LNCaP clone FGC (cell line): ENCODE measurements around the gene ASB7.
A peak's percentile ranks its signal among the peaks of the same experiment; 100 is the strongest.

Experiments used
- DNase-seq: peaks from one replicate; pipeline ENCODE4 v3.0.0-alpha.2; 2011; ENCODE audit warnings: low read depth
- H3K4me3 ChIP-seq: 2 replicates; pipeline ENCODE4 v1.5.1; 2011; ENCODE audit warnings: mild to moderate bottlenecking, low read depth, low read length, control low read depth
- CTCF ChIP-seq: IDR thresholded peaks from 2 replicates; pipeline ENCODE4 v1.5.1; 2012; ENCODE audit warnings: mild to moderate bottlenecking; ENCODE audit not compliant: control insufficient read depth, insufficient read depth; ENCODE audit errors: extremely low read depth

ASB7 gene

GRCh38 chr15:100596792-100597191 lies 5.6 kb upstream of the ASB7 start:
- H3K4me3 ChIP-seq, result no peak overlapping the region
- DNase-seq, result no peak
- no peak for TF ChIP-seq CTCF

GRCh38 chr15:100597862-100598261 lies 4.5 kb upstream of the ASB7 start:
- DNase-seq, result no peak
- H3K4me3 ChIP-seq, result no peak overlapping the region

GRCh38 chr15:100598655-100599054 lies 3.7 kb upstream of the ASB7 start:
- TF ChIP-seq CTCF, result no peak
- no peak for DNase-seq
- H3K4me3 ChIP-seq, result no peak overlapping the region

More at GRCh38 chr15:100597862-100598261, 4.5 kb upstream of the ASB7 start:
- TF ChIP-seq CTCF, result no peak

GRCh38 chr15:100601163-100601562 lies 1.2 kb upstream of the ASB7 start:
- TF ChIP-seq CTCF, result no peak
- DNase-seq, result no peak
- peak overlapping the region; percentile 92 for H3K4me3 ChIP-seq

GRCh38 chr15:100601617-100602063 lies 749 bp upstream of the ASB7 start:
- no peak for TF ChIP-seq CTCF
- DNase-seq, result no peak
- H3K4me3 ChIP-seq, result peak overlapping the region; percentile 92

GRCh38 chr15:100602823-100603393 lies 519 bp downstream of the ASB7 start:
- H3K4me3 ChIP-seq, result peak overlapping the region; percentile 92
- no peak for TF ChIP-seq CTCF
- no peak for DNase-seq

GRCh38 chr15:100612539-100612938 lies 10.2 kb downstream of the ASB7 start:
- TF ChIP-seq CTCF, result no peak
- no peak for DNase-seq

More at GRCh38 chr15:100612539-100612938, 10.2 kb downstream of the ASB7 start:
- H3K4me3 ChIP-seq, result no peak overlapping the region
